GM12892 (cell line): ENCODE data around the gene CDK8.

Experiments used
- DNase-seq: peaks from one replicate; pipeline ENCODE4 v3.0.0; 2011; ENCODE audit not compliant: insufficient read length
- FAIRE-seq: peaks from 2 replicates; lab custom pipeline; 2011; peaks lifted over from hg19 to GRCh38; lab: Jason Lieb, UNC
- POLR2A ChIP-seq: IDR thresholded peaks from 2 replicates; pipeline ENCODE4 v1.6.1; 2011; ENCODE audit warnings: low read depth, low read length, control low read depth
- POLR2AphosphoS5 ChIP-seq: IDR thresholded peaks from 2 replicates; pipeline ENCODE4 v1.6.1; 2011; ENCODE audit warnings: low read depth, low read length, control low read depth
- TAF1 ChIP-seq: IDR thresholded peaks from 2 replicates; pipeline ENCODE4 v1.6.1; 2011; ENCODE audit warnings: low read depth, mild to moderate bottlenecking, control low read depth, low read length, borderline replicate concordance

Gene CDK8

GRCh38 chr13:26406791-26407190, 152.9 kb downstream of the CDK8 start:
- no peak for DNase-seq
- TF ChIP-seq TAF1 (no peak), POLR2A (no peak), POLR2AphosphoS5 (no peak)
- no peak for FAIRE-seq

GRCh38 chr13:26411206-26411605, 157.3 kb downstream of the CDK8 start:
- TF ChIP-seq TAF1 (no peak), POLR2A (no peak), POLR2AphosphoS5 (no peak)
- FAIRE-seq (no peak), DNase-seq (no peak)

- FAIRE-seq, result no peak
- TF ChIP-seq TAF1 (no peak), POLR2AphosphoS5 (no peak)
- no peak for DNase-seq
Measured at GRCh38 chr13:26412263-26412662, 158.3 kb downstream of the CDK8 start.

- TF ChIP-seq POLR2AphosphoS5 (no peak), TAF1 (no peak), POLR2A (no peak)
- no peak for FAIRE-seq
- DNase-seq, result no peak
Measured at GRCh38 chr13:26412936-26413716, 159.2 kb downstream of the CDK8 start.

- TF ChIP-seq POLR2AphosphoS5 (no peak), POLR2A (no peak), TAF1 (no peak)
- DNase-seq (no peak), FAIRE-seq (no peak)
Measured at GRCh38 chr13:26420282-26420960, 166.5 kb downstream of the CDK8 start.

- TF ChIP-seq TAF1 (no peak), POLR2AphosphoS5 (no peak), POLR2A (no peak)
- no peak for FAIRE-seq
- DNase-seq, result no peak
Measured at GRCh38 chr13:26422036-26422435, 168.1 kb downstream of the CDK8 start.

GRCh38 chr13:26423629-26424028, 169.7 kb downstream of the CDK8 start:
- no peak for DNase-seq

GRCh38 chr13:26424181-26424580, 170.3 kb downstream of the CDK8 start:
- DNase-seq, result no peak
- FAIRE-seq, result no peak
- TF ChIP-seq POLR2AphosphoS5 (no peak), POLR2A (no peak), TAF1 (no peak)

More at GRCh38 chr13:26423629-26424028, 169.7 kb downstream of the CDK8 start:
- no peak for FAIRE-seq
- TF ChIP-seq POLR2A (no peak), TAF1 (no peak), POLR2AphosphoS5 (no peak)

- no peak for FAIRE-seq
- no peak for DNase-seq
- TF ChIP-seq TAF1, result no peak
- TF ChIP-seq POLR2A, result no peak
- TF ChIP-seq POLR2AphosphoS5, result no peak
Measured at GRCh38 chr13:26425443-26426358, 171.8 kb downstream of the CDK8 start.

- FAIRE-seq, result no peak
- DNase-seq, result no peak
- no peak for TF ChIP-seq POLR2A
Measured at GRCh38 chr13:26433776-26434175, 179.8 kb downstream of the CDK8 start.

GRCh38 chr13:26435171-26435570, 181.2 kb downstream of the CDK8 start:
- no peak for FAIRE-seq
- no peak for TF ChIP-seq POLR2A
- no peak for TF ChIP-seq POLR2AphosphoS5
- TF ChIP-seq TAF1, result no peak
- no peak for DNase-seq

GRCh38 chr13:26435646-26436045, 181.7 kb downstream of the CDK8 start:
- DNase-seq (no peak), FAIRE-seq (no peak)
- TF ChIP-seq TAF1 (no peak), POLR2AphosphoS5 (no peak), POLR2A (no peak)
